ENCODE data around the gene RNF186.

DNA sequence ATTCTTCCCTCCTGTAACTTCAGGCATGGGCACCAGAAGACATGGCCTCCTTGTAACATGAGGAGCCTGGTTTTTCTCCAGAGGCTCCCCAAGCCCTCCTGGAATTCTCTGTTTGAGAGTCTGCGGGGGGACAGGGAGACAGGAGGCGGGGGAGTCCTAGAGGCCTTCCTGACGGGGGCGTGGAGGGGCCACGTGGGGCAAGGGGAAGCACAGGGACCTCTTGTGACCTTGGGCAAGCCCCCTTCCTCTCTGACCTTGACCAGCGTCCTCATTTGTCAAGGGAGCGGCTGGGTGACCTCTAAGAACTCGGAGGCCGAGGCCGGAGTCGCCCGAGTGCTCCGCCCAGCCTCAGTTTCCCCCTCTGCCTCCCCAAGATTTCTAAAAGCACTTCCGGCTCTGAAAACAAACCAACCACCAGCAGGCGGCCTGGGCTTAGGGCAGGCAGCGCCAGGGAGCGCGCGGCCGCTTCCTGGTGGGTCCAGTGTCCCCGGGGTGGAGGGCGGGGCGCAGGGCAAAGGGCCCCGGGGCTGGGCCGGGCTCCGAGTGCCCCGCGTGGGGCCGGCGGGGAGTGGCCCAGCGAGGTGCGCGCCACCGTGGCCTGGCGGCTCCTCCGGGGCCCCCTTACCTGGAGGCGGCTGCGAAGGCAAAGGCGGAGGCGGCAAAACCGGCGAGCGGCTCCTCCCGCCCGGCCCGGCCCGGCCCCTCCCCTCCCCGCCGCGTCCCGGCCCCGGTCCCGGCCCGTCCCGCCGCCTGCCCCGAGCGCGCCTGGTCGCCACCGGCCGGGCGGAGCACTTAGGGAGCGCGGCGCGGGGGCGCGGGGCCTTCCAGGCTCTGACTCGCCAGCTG is 15.6 kb downstream of the RNF186 start, which contains the start of gene TMCO4:
- TF ChIP-seq, protein P1, sequence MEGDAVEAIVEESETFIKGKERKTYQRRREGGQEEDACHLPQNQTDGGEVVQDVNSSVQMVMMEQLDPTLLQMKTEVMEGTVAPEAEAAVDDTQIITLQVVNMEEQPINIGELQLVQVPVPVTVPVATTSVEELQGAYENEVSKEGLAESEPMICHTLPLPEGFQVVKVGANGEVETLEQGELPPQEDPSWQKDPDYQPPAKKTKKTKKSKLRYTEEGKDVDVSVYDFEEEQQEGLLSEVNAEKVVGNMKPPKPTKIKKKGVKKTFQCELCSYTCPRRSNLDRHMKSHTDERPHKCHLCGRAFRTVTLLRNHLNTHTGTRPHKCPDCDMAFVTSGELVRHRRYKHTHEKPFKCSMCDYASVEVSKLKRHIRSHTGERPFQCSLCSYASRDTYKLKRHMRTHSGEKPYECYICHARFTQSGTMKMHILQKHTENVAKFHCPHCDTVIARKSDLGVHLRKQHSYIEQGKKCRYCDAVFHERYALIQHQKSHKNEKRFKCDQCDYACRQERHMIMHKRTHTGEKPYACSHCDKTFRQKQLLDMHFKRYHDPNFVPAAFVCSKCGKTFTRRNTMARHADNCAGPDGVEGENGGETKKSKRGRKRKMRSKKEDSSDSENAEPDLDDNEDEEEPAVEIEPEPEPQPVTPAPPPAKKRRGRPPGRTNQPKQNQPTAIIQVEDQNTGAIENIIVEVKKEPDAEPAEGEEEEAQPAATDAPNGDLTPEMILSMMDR (IDR thresholded peaks at IDR 0.05), result peak in 1 of 2 donors; percentile 44
- TF ChIP-seq POLR2A (IDR thresholded peaks at IDR 0.05) (peak in 1 of 2 donors; percentile 17), POLR2AphosphoS5 (IDR thresholded peaks at IDR 0.05) (no peak)

All from suprapubic skin (tissue), 4 donors.